RWPE1 (cell line): ENCODE results near the gene PHACTR3.

Experiments
- CTCF ChIA-PET: fragments of 350-600 bp; sonication (Branson Sonifier 250); formaldehyde crosslinking; extraction: SDS; loops from one replicate; lab custom pipeline; 2021; lab: Yijun Ruan, JAX
- POLR2A ChIA-PET: fragments of 400-600 bp; formaldehyde crosslinking; extraction: SDS; loops from one replicate; lab custom pipeline; 2020; ENCODE audit warnings: antibody characterized with exemption; ENCODE audit not compliant: low non-redundant PET; lab: Yijun Ruan, JAX
- DNase-seq: peaks from one replicate; pipeline ENCODE4 v3.0.0; 2012; ENCODE audit warnings: low spot score
- H3K27ac ChIP-seq: fragments of 450-650 bp; 2 replicates; pipeline ENCODE4 v1.5.1; 2017
- CTCF ChIP-seq: fragments of 450-650 bp; conservative IDR thresholded peaks from 2 replicates; pipeline ENCODE4 v1.5.1; 2017; ENCODE audit warnings: low read depth, mild to moderate bottlenecking

PHACTR3 gene

GRCh38 chr20:59634435-59635005 is 30.2 kb downstream of the PHACTR3 start:
- CTCF ChIA-PET, result interaction anchor here (0.6 kb wide), 1 partner anchor 216 kb away, joined by 3 read pairs; no protein-coding TSS in a partner anchor
- no peak for DNase-seq
- no peak for TF ChIP-seq CTCF
- no peak overlapping the region for H3K27ac ChIP-seq
- POLR2A ChIA-PET, result no interaction called here

GRCh38 chr20:59636766-59637370 is 32.5 kb downstream of the PHACTR3 start:
- DNase-seq, result no peak
- no peak overlapping the region for H3K27ac ChIP-seq
- TF ChIP-seq CTCF, result no peak
- CTCF ChIA-PET, result no interaction called here
- POLR2A ChIA-PET, result no interaction called here

- POLR2A ChIA-PET, result no interaction called here
Observed at GRCh38 chr20:59640267-59640666, 35.9 kb downstream of the PHACTR3 start.

GRCh38 chr20:59643615-59644061 is 39.3 kb downstream of the PHACTR3 start:
- no peak for TF ChIP-seq CTCF
- DNase-seq, result no peak
- ChIA-PET POLR2A (no interaction called here), CTCF (interaction anchor here (0.8 kb wide), 1 partner anchor 10 kb away, joined by 3 read pairs; no protein-coding TSS in a partner anchor)
- H3K27ac ChIP-seq, result no peak overlapping the region

More at GRCh38 chr20:59640267-59640666, 35.9 kb downstream of the PHACTR3 start:
- no peak for DNase-seq
- CTCF ChIA-PET, result no interaction called here
- no peak for TF ChIP-seq CTCF
- no peak overlapping the region for H3K27ac ChIP-seq

- no peak overlapping the region for H3K27ac ChIP-seq
- no peak for TF ChIP-seq CTCF
- DNase-seq, result no peak
- ChIA-PET CTCF (interaction anchor here (0.8 kb wide), 1 partner anchor 9 kb away, joined by 3 read pairs; no protein-coding TSS in a partner anchor), POLR2A (no interaction called here)
Observed at GRCh38 chr20:59644371-59644939, 40.1 kb downstream of the PHACTR3 start.

GRCh38 chr20:59645271-59645670 is 40.9 kb downstream of the PHACTR3 start:
- no peak for TF ChIP-seq CTCF
- ChIA-PET POLR2A (no interaction called here), CTCF (no interaction called here)
- no peak for DNase-seq
- no peak overlapping the region for H3K27ac ChIP-seq
